Osteocyte (in vitro differentiated cells): Measurements from ENCODE around the gene ITGB3. TPM values are rescaled to one million over a fixed set of nuclear protein-coding genes. Genes with fewer than 3 reads are reported as not detected.

Experiments used
- DNase-seq: peaks from one replicate; pipeline ENCODE4 v3.0.0; 2021; ENCODE audit warnings: mixed read lengths; ENCODE audit not compliant: unreplicated experiment; ENCODE audit errors: extremely low spot score
- H3K27ac Mint-ChIP-seq: one replicate; pipeline ENCODE4 v1.8.0; 2021; ENCODE audit warnings: mild to moderate bottlenecking, mixed read lengths; ENCODE audit not compliant: unreplicated experiment
- H3K27me3 Mint-ChIP-seq: one replicate; pipeline ENCODE4 v1.8.0; 2021; ENCODE audit warnings: mixed read lengths; ENCODE audit not compliant: unreplicated experiment
- H3K36me3 Mint-ChIP-seq: one replicate; pipeline ENCODE4 v1.8.0; 2021; ENCODE audit warnings: mixed read lengths; ENCODE audit not compliant: unreplicated experiment
- H3K4me1 Mint-ChIP-seq: one replicate; pipeline ENCODE4 v1.8.0; 2021; ENCODE audit warnings: mixed read lengths; ENCODE audit not compliant: unreplicated experiment
- H3K4me3 Mint-ChIP-seq: one replicate; pipeline ENCODE4 v1.8.0; 2021; ENCODE audit warnings: mild to moderate bottlenecking, moderate library complexity, mixed read lengths; ENCODE audit not compliant: unreplicated experiment
- H3K9me3 Mint-ChIP-seq: one replicate; pipeline ENCODE4 v1.8.0; 2021; ENCODE audit warnings: mixed read lengths; ENCODE audit not compliant: unreplicated experiment
- CTCF ChIP-seq: fragments of 200-600 bp; sonication (generic); IDR thresholded peaks from 2 replicates; pipeline ENCODE4 v1.5.0; 2021; ENCODE audit warnings: antibody characterized with exemption, mild to moderate bottlenecking, moderate library complexity
- total RNA-seq: library from RNA; stranded (reverse); gene quantifications from 2 replicates; pipeline ENCODE4 v1.2.1, GENCODE V29; 2021

ITGB3 gene
- total RNA-seq, 1 donor from 2014 or later: 3.3 TPM

GRCh38 chr17:47295037-47295873 lies 41.6 kb downstream of the ITGB3 start:
- Mint-ChIP-seq H3K4me1 (peaks cover 30% of the 10 kb centered on the region), H3K4me3 (no peak overlapping the region), H3K36me3 (no peaks in the 10 kb centered on the region), H3K27me3 (no peaks in the 10 kb centered on the region), H3K9me3 (no peaks in the 10 kb centered on the region), H3K27ac (peak overlapping the region; percentile 31)
- no peak for TF ChIP-seq CTCF
- no peak for DNase-seq

GRCh38 chr17:47295874-47296255 lies 42.2 kb downstream of the ITGB3 start:
- Mint-ChIP-seq H3K36me3 (no peaks in the 10 kb centered on the region), H3K4me3 (no peak overlapping the region), H3K4me1 (peaks cover 30% of the 10 kb centered on the region), H3K27ac (no peak overlapping the region), H3K27me3 (no peaks in the 10 kb centered on the region), H3K9me3 (no peaks in the 10 kb centered on the region)
- DNase-seq: no peak
- TF ChIP-seq CTCF: no peak

GRCh38 chr17:47297661-47298400 lies 44.2 kb downstream of the ITGB3 start:
- no peak for DNase-seq
- peaks cover 4% of the 10 kb centered on the region for H3K36me3 Mint-ChIP-seq
- no peaks in the 10 kb centered on the region for H3K27me3 Mint-ChIP-seq
- TF ChIP-seq CTCF: no peak
- H3K9me3 Mint-ChIP-seq: peaks cover 14% of the 10 kb centered on the region
- H3K4me1 Mint-ChIP-seq: peaks cover 28% of the 10 kb centered on the region
- H3K4me3 Mint-ChIP-seq: no peak overlapping the region
- H3K27ac Mint-ChIP-seq: no peak overlapping the region

- no peaks in the 10 kb centered on the region for H3K27me3 Mint-ChIP-seq
- DNase-seq: no peak
- H3K36me3 Mint-ChIP-seq: peaks cover 6% of the 10 kb centered on the region
- H3K9me3 Mint-ChIP-seq: peaks cover 14% of the 10 kb centered on the region
- no peak overlapping the region for H3K27ac Mint-ChIP-seq
- no peak for TF ChIP-seq CTCF
- H3K4me1 Mint-ChIP-seq: peaks cover 29% of the 10 kb centered on the region
- no peak overlapping the region for H3K4me3 Mint-ChIP-seq
Observed at GRCh38 chr17:47298712-47299111, 45.1 kb downstream of the ITGB3 start.
